ENCODE data around the gene ADAMTSL4. TPM values are rescaled to one million over a fixed set of nuclear protein-coding genes. Genes with fewer than 3 reads are reported as not detected.

ADAMTSL4 gene
- total and polyA plus RNA-seq, 9 of the 15 experiments (the other 6 are each of a cell fraction or from before 2014, with no cell fraction given), result 12.7 to 212 (median 35.6) TPM

DNA sequence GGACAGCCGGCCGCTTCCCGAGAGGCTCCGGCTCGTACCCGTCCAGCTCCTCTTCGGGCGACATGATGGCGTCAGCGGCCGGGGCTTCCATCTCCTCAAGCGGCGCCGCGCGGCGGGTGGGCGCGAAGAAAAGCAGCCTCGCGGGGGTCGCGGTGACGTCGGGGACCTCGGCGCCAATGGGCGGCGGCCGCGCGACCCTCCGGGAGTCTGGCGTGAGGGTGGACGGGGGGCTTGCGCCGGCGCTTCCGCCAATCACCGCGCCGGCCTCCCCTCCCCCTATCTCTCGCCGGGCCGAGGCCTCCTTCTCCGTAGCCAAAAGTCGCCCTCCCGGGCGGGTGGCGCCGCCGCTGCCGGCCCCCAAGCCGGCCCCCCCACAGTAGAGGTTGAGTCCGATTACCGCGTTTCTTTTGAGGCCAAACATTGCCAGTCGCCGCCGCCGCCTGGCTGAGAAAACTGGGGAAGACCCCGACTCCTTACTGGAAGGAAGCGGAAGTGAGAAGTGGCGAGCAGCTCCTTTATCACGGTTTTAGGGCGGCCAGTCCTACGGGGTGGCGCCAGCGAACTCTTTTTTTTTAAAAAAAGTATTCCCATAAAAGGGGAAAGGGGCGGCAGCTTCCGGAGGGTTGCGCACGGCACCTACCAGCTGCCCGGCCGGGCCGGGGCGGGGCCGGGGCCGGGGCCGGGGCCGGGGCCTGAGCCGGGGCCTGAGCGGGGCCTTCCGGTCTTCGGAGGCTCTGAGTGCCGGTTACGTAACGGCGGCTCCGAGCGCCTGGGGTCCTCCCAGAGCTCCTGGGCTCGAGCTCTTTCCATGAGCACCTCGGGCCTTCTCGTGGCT, 30.1 kb downstream of the ADAMTSL4 start, which contains the start of gene MCL1 (continued):
- TF ChIP-seq, protein P1, sequence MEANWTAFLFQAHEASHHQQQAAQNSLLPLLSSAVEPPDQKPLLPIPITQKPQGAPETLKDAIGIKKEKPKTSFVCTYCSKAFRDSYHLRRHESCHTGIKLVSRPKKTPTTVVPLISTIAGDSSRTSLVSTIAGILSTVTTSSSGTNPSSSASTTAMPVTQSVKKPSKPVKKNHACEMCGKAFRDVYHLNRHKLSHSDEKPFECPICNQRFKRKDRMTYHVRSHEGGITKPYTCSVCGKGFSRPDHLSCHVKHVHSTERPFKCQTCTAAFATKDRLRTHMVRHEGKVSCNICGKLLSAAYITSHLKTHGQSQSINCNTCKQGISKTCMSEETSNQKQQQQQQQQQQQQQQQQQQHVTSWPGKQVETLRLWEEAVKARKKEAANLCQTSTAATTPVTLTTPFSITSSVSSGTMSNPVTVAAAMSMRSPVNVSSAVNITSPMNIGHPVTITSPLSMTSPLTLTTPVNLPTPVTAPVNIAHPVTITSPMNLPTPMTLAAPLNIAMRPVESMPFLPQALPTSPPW (CRISPR knock-in tag; IDR thresholded peaks at IDR 0.05), result peak; percentile 91
- TF ChIP-seq ZNF311 (CRISPR knock-in tag; IDR thresholded peaks at IDR 0.05) (no peak), HNRNPH1 (optimal IDR thresholded peaks at IDR 0.05; ENCODE audit: low read depth, low read length) (no peak), GABPB2 (CRISPR knock-in tag; conservative IDR thresholded peaks at IDR 0.05) (no peak), SMAD4 (CRISPR knock-in tag; conservative IDR thresholded peaks at IDR 0.05) (peak; percentile 75), HES1 (IDR thresholded peaks at IDR 0.05; ENCODE audit: low read depth) (no peak), POLR3G (IDR thresholded peaks at IDR 0.05; ENCODE audit: extremely low read depth, insufficient read length, insufficient replicate concordance) (no peak), HIVEP1 (CRISPR knock-in tag; IDR thresholded peaks at IDR 0.05) (no peak), THRB (CRISPR knock-in tag; conservative IDR thresholded peaks at IDR 0.05) (0 out of 2 replicates have a peak, but pooled peaks have one; percentile 11), HNRNPL (IDR thresholded peaks at IDR 0.05; ENCODE audit: low read depth, low read length) (peak; percentile 83), NR4A1 (CRISPR knock-in tag; IDR thresholded peaks at IDR 0.05) (no peak), NR4A1 (tag; IDR thresholded peaks at IDR 0.05) (no peak), KDM1A (IDR thresholded peaks at IDR 0.05) (no peak), ZC3H11A (IDR thresholded peaks at IDR 0.05; ENCODE audit: low read depth, low read length) (no peak), KLF13 (tag; IDR thresholded peaks at IDR 0.05; ENCODE audit: borderline replicate concordance, low read depth) (no peak), PHB (CRISPR knock-in tag; IDR thresholded peaks at IDR 0.05) (0 out of 2 replicates have a peak, but pooled peaks have one; percentile 43), SMARCA4 (IDR thresholded peaks at IDR 0.05) (no peak), NR2C2 (CRISPR knock-in tag; IDR thresholded peaks at IDR 0.05) (no peak), NR2C2 (tag; IDR thresholded peaks at IDR 0.05) (peak; percentile 70; the same call in 1 of the 2 replicates), KLF1 (tag; IDR thresholded peaks at IDR 0.05) (no peak; the same call in 1 of the 2 replicates), NCOR1 (IDR thresholded peaks at IDR 0.05) (peak; percentile 78)
- TF ChIP-seq, protein P2, sequence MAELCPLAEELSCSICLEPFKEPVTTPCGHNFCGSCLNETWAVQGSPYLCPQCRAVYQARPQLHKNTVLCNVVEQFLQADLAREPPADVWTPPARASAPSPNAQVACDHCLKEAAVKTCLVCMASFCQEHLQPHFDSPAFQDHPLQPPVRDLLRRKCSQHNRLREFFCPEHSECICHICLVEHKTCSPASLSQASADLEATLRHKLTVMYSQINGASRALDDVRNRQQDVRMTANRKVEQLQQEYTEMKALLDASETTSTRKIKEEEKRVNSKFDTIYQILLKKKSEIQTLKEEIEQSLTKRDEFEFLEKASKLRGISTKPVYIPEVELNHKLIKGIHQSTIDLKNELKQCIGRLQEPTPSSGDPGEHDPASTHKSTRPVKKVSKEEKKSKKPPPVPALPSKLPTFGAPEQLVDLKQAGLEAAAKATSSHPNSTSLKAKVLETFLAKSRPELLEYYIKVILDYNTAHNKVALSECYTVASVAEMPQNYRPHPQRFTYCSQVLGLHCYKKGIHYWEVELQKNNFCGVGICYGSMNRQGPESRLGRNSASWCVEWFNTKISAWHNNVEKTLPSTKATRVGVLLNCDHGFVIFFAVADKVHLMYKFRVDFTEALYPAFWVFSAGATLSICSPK (IDR thresholded peaks at IDR 0.05; ENCODE audit: borderline replicate concordance), result no peak
- TF ChIP-seq, protein P3, sequence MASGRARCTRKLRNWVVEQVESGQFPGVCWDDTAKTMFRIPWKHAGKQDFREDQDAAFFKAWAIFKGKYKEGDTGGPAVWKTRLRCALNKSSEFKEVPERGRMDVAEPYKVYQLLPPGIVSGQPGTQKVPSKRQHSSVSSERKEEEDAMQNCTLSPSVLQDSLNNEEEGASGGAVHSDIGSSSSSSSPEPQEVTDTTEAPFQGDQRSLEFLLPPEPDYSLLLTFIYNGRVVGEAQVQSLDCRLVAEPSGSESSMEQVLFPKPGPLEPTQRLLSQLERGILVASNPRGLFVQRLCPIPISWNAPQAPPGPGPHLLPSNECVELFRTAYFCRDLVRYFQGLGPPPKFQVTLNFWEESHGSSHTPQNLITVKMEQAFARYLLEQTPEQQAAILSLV (tag; IDR thresholded peaks at IDR 0.05), result no peak

All from K562 (cell line).